ENCODE results near the gene OSBPL3.

- TF ChIP-seq, protein P1, sequence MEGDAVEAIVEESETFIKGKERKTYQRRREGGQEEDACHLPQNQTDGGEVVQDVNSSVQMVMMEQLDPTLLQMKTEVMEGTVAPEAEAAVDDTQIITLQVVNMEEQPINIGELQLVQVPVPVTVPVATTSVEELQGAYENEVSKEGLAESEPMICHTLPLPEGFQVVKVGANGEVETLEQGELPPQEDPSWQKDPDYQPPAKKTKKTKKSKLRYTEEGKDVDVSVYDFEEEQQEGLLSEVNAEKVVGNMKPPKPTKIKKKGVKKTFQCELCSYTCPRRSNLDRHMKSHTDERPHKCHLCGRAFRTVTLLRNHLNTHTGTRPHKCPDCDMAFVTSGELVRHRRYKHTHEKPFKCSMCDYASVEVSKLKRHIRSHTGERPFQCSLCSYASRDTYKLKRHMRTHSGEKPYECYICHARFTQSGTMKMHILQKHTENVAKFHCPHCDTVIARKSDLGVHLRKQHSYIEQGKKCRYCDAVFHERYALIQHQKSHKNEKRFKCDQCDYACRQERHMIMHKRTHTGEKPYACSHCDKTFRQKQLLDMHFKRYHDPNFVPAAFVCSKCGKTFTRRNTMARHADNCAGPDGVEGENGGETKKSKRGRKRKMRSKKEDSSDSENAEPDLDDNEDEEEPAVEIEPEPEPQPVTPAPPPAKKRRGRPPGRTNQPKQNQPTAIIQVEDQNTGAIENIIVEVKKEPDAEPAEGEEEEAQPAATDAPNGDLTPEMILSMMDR (IDR thresholded peaks at IDR 0.05; ENCODE audit: low read length), result no peak
- TF ChIP-seq EZH2 (optimal IDR thresholded peaks at IDR 0.05; ENCODE audit: low read depth, low read length) (no peak), EZH2phosphoT487 (IDR thresholded peaks at IDR 0.05; ENCODE audit: low read length) (no peak)
Observed at GRCh38 chr7:24777806-24778205, 202.2 kb downstream of the OSBPL3 start.

Measured in MM.1S (cell line).